Stimulated activated CD4-positive, alpha-beta T cell treated with anti-CD3 and anti-CD28 coated beads, Interleukin-4, amount 100 ng/mL, for 24 hours (primary cell): ENCODE measurements around the gene GSTM1.
"Not testable (repeated sequence)": the region's sequence is repeated elsewhere in the genome, so short reads cannot be mapped to it uniquely, and the experiment has no call there.

Experiments used
- DNase-seq: peaks from one replicate; pipeline ENCODE4 v3.0.0-alpha.2; 2020

Gene GSTM1

DNA sequence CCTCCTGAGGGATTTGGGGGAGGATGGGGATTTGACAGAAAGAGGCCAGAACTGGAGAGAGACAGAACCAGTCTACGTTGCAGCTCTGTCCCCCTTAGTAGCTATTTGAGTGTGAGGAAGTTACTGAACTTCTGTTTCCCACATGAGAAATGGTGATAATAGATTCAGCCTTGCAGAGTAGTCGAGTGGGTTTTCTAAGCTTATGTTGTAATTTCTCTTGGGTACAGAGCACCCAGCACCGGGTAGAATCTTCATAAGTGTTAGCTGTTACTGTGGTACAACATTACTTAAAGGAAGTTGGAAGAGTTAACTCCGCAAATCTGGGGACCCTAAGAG, 27.0 kb upstream of the GSTM1 start:
- DNase-seq: not testable (repeated sequence)

DNA sequence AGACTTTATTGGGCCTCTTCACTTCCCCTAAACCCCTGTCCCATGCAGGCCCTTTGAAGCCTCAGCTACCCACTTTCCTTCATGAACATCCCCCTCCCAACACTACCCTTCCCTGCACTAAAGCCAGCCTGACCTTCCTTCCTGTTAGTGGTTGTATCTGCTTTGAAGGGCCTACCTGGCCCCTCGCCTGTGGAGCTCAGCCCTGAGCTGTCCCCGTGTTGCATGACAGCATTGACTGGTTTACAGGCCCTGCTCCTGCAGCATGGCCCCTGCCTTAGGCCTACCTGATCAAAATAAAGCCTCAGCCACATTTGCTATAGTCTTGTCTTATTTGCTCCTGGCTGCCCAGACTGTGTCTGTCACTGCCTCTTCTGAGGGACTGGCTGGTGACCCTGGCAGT, 26.2 kb upstream of the GSTM1 start:
- no peak for DNase-seq

DNA sequence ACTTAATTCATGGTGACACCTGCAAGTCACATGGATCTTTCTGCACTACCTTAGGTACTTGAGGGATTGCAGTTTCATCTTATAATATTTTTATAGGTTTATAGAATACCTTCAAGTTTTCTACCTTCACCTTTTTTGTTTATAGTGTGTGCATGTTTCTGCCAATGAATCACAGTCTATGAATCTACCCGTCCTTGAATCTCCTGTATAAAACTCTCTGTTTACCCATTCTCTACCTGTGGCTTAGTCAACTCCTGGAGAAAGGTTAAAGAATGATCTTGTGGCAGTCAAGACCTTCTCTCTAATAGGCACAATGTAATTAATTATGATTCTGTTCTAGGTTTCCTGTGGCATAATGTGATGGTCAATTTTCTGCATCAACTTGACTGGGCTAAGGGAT, 22.9 kb upstream of the GSTM1 start:
- no peak for DNase-seq

DNA sequence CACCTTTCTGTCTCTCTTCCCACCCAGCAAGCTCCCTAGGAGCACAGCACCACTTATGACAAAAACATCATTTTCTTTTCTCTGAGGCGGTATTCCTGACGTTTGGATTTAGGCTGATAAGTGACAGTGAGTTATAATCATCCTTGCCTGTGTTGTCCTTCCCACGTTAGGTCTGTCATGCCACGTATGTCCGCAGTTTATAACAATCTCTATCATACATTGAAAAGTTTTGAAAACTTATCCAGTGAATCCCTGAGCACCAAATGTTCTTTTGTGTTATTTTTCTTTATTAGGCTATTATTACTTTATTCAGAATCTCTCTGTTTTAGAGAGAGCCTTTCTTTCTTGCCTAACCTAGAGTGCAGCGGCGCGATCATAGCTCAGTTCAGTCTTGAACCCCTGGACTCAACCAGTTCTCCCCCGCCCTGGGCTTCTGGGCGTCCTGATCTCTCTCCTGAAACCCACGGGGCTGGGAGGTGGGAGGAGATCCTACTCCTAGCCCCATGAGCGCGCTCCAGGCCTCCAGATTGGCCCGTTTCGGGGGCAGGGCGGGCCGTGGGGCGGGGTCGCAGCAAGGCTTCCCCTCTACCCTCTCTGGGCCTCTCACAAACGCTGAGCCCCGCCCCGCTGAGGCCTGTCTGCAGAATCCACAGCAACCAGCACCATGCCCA, 20.0 kb upstream of the GSTM1 start, which contains the start of gene GSTM2:
TSS of gene GSTM2 (plus strand) at position 606 of the 671 bp plus-strand sequence. CDS start at position 665, 59 bp downstream.
- peak; percentile 85 for DNase-seq

DNA sequence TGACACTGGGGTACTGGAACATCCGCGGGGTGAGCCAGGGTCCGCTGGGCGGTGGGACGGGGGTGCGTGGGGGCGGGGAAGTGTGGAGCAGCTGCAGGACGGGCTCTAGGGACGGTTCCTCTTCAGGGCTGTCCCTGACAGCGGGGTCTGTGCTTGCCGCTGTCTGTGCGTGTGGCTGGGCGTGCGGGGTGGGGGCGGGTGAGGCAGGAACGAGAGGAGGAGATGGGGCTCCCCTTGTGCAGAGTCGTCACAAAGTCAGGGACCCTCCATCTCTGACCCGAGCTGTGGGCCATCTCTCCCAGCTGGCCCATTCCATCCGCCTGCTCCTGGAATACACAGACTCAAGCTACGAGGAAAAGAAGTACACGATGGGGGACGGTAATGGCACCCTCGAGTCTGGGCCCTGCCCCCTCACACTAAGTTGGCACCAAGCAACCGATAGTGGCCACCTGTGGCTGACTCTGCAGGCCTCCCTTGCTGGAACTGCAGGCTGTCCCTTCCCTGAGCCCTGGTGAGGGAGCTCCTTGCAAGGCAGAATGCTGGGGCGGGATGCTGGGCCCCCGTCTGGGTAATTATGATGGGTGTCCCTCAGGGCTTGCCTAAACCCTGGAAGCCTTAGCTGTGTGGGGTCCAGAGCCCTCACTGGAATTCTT, 19.4 kb upstream of the GSTM1 start:
- no peak for DNase-seq

DNA sequence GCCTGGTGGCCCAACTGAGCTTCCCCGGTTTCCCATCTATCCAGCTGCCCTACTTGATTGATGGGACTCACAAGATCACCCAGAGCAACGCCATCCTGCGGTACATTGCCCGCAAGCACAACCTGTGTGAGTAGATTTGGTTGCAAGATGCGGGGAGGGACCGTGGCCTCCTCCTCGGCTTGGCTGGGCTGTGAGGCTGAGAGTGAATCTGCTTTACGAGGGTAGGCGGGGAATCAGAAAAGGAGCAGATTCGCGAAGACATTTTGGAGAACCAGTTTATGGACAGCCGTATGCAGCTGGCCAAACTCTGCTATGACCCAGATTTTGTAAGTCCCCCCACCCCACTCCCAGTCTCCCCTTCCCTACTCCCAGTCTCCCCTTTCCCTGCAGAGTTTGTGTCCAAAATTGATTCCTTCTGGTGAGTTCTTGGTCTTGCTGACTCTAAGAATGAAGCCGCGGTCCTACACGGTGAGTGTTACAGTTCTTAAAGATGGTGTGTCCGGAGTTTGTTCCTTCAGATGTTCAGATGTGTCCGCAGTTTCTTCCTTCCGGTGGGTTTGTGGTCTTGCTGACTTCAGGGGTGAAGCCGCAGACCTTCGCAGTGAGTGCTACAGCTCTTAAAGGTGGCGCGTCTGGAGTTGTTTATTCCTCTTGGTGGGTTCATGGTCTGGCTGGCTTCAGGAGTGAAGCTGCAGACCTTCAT, 18.2 kb upstream of the GSTM1 start:
- DNase-seq: no peak

DNA sequence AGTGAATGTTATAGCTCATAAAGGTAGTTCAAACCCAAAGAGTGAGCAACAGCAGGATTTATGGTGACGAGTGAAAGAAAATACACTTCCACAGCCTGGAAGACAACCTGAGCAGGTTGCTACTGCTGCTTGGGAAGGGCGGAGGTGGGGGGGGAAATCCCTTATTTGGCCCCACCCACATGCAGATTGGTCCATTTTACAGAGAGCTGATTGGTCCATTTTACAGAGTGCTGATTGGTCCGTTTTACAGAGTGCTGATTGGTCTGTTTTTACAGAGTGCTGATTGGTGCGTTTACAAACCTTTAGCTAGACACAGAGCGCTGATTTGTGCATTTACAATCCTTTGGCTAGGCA, 17.7 kb upstream of the GSTM1 start:
- DNase-seq: not testable (repeated sequence)

DNA sequence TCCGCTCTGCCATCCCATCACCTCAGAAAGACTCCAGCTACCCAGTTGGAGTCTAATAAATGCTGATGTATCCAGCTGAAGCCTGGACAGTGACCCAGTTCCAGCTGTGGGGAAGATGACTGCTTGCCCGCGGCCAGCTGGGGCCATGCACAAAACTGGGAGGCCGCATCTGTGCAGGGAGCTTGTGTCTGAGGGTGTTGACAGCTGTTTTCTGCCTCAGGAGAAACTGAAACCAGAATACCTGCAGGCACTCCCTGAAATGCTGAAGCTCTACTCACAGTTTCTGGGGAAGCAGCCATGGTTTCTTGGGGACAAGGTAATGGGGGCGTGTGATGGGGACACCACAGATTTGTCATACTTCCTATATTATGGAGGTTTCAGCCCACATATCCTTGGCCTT, 16.6 kb upstream of the GSTM1 start:
- DNase-seq: no peak

DNA sequence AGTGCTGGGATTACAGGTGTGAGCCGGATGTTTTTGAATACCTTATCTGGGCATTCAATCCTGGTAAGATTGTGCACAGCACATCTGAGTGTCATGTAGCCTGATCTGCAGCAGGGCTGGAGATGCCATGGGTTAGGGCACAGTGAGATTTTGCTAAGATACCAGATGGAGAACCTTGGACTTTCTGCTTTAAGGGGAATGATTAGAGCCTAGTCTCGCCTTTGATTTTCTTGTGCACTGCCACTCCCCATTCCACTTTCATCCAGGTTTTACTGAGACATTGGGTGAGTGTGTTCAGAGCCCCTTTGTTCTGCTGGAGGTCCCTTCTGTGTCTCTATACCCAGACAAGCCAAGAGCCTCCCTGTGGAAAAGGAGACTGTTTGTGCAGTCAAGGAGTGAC, 13.8 kb upstream of the GSTM1 start:
- DNase-seq: not testable (repeated sequence)

DNA sequence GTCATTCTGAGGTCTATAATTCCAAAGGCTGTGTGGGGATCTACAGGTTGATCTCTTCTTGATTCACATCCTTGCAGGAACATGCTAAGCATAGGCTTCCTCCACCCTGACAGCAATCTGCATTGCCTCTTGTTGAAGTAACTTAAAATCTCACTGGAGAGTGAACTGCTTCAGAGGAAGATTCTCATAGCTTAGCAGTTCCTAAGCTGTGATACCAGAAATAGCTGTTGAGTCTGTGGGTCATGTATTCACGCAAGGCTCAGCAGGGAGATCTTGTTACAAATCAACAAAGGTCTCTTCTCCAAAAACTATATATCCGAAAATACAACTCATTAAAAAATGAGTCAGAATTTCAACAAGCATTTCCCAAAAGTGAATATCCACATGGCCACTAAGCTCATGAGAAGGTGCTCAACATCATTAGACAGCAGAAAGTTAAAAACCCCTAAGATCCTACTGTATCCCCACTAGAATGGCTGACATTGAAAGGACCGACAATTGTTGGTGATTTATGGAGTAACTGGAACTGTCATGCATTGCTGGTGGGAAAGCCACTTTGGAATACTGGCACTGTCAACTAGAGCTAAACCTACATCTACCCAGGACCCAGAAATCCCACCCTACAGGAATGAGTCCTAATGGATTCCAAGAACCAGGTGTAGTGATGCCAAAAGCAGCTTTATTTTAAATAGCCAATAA, 10.8 kb upstream of the GSTM1 start:
- not testable (repeated sequence) for DNase-seq

DNA sequence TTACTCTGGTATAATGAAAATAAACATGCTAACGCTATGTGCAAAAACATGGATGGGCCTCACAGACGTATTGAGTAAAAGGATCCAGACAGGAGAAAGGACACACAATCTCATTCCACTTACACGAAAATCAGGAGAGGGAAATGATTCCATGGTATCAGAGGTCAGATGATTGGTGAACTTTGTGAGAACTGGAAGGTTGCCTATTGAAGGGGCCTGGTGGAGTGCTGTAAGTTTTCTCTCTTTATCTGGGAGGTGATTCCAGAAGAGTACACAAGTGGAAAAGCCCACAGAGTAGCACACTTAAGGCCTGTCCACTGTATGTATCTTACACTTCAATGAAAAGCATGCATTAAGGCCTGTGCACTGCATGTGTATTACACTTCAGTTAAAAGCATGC, 10.2 kb upstream of the GSTM1 start:
- no peak for DNase-seq

DNA sequence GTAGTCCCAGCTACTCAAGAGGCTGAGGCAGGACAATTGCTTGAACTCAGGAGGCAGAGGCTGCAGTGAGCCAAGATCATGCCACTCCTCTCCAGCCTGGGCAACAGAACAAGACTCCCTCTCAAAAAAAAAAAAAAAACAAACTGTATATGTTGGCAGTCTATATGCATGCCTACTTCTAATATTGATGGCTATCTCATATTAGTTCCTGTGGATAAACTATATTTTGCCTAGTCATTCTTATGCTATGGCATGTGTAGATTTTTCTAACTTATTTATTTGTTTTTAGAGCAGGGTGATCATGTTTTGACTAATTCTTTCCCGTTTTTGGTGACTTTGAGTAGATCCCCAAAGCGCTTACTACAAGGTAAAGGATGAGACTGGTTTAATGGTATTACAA, 9.0 kb upstream of the GSTM1 start:
- not testable (repeated sequence) for DNase-seq

DNA sequence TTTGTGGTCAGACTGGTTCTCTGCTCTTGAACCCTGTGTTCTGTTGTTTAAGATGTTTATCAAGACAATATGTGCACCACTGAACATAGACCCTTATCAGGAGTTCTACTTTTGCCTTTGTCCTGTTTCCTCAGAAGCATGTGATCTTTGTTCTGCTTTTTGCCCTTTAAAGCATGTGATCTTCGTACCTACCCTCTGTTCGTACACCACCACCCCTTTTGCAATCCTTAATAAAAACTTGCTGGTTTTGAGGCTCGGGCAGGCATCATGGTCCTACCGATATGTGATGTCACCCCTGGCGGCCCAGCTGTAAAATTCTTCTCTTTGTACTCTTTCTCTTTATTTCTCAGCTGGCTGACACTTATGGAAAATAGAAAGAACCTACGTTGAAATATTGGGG, 2.8 kb upstream of the GSTM1 start:
- DNase-seq: not testable (repeated sequence)

DNA sequence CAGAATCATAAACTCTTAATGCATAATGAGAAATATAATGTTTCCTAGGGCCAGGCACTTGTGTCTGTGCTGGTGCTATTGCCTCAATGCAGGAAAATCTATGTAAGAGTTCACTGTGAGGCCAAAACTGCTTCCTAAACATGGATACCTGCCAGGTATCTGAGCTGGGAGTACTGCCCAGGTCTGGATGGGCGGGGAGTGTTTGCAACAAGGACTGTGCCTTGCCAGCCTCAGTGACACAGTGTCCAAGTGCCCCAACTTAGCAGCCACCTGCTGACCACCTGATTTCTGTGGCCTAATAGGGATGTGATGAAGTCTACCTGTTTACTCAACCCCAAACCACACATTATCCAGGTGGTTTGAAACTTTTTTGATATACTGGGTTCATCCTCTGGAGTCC, 2.2 kb upstream of the GSTM1 start:
- not testable (repeated sequence) for DNase-seq

DNA sequence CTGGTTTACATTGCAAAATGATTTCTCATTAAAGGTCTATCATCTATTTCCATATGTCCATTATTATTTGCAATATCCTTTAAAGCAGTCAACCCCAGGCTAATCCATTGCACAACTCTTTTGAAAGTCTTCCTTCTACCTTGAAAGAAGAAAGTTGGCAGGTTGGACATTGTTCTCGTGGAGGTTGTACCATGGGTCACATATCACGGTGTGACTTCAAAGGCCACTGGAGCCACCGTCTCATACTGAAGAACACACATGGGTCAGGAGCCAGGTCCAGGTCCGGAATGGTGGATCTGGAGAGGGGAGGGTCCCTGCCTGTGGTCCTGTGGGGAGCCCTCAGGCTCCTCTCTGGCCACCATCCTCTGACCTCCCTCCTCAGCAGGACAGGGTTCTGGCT, 1.7 kb upstream of the GSTM1 start:
- not testable (repeated sequence) for DNase-seq

DNA sequence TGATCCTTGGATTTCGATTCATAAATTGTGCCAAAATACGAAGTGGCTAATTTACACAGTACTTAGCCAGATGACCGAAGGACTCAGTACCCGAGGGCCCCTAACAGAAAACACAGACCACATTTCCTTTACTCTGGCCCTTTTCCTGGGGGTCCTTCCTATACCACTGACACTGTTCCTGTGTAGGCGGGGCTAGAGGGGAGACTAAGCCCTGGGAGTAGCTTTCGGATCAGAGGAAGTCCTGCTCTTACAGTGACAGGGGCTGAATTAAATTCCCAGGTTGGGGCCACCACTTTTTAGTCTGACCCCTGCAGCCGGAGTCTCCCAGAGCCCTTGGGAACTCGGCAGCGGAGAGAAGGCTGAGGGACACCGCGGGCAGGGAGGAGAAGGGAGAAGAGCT, 508 bp upstream of the GSTM1 start:
- DNase-seq: not testable (repeated sequence)

DNA sequence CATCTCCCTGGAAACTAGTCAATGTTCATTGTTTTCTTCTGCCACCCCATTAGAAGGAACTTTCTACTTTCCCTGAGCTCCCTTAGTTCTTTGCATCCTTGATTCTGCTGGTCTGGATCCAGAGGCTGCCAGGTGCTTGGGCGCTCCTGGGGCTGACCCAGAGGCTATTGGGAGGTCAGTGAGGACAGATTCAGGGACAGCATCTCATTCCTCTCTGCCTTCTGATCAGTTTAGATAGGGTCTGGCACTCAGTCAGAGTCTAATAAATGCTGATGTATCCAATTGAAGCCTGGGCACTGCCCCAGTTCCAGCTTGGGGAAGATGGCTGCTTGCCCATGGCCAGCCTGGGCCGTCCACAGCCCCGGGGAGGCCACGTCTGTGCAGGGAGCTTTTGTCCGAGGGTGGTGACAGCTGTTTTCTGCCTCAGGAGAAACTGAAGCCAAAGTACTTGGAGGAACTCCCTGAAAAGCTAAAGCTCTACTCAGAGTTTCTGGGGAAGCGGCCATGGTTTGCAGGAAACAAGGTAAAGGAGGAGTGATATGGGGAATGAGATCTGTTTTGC, 2.3 kb downstream of the GSTM1 start:
- no peak for DNase-seq

DNA sequence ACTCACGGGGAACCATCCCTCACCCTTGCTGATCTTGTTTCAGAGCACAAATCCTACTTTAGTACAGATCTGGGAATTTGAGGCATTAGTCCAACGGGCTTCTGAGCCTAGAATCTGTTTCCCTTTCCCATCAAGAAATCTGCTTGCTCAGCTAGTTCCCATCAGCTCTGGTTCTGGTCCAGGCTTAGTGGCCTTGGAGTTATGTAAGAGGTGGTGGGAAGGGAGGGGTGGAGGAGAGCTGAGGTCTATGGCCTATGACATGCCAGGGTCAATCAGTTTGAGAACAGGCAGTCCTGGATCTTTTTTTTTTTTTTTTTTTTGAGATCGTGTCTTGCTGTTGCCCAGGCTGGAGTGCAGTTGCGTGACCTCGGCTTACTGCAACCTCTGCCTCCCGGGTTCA, 4.1 kb downstream of the GSTM1 start:
- DNase-seq: no peak

DNA sequence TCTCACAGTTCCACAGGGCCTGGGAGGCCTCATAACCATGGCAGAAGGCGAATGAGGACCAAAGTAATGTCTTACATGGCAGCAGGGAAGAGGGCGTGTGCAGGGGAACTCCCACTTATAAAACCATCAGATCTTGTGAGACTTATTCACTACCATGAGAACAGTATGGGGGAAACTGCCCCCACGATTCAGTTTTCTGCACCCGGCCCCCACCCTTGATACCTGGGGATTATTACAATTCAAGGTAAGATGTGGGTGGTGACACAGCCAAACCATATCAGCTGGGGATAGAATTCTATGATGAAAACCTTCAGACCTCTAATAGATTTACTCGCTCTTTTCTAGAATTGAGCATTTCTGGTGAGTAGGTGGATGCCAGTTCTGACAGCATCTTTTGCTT, 6.8 kb downstream of the GSTM1 start:
- not testable (repeated sequence) for DNase-seq

DNA sequence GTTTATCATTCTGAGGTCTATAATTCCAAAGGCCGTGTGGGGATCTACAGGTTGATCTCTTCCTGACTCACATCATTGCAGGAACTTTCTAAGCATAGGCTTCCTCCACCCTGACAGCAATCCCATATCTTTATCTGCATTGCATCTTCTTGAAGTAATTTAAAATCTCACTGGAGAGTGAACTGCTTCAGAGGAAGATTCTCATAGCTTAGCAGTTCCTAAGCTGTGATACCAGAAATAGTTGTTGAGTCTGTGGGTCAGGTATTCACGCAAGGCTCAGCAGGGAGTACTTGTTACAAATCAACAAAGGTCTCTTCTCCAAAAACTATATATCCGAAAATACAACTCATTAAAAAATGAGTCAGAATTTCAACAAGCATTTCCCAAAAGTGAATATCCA, 7.5 kb downstream of the GSTM1 start:
- DNase-seq: not testable (repeated sequence)

DNA sequence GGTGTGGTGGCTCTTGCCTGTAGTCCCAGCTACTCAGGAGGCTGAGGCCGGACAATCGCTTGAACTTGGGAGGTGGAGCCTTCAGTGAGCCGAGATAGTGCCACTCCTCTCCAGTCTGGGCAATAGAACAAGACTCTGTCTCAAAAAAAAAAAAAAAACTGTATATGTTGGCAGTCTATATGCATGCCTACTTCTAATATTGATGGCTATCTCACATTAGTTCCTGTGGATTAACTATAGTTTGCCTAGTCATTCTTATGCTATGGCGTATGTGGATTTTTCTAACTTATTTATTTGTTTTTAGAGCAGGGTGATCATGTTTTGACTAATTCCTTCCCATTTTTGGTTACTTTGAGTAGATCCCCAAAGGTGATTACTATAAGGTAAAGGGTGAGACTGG, 9.4 kb downstream of the GSTM1 start:
- no peak for DNase-seq

DNA sequence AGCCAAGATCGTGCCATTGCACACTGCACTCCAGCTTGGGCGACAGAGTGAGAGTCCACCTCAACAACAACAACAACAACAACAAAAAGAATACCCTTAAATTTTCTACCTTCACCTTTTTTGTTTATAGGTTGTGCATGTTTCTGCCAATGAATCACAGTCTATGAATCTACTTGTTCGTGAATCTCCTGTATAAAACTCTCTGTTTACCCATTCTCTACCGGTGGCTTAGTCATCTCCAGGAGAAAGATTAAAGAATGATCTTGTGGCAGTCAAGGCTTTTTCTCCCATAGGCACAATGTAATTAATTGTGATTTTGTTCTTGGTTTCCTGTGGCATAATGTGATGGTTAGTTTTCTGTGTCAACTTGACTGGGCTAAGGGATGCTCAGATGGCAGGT, 10.2 kb downstream of the GSTM1 start:
- DNase-seq: not testable (repeated sequence)

DNA sequence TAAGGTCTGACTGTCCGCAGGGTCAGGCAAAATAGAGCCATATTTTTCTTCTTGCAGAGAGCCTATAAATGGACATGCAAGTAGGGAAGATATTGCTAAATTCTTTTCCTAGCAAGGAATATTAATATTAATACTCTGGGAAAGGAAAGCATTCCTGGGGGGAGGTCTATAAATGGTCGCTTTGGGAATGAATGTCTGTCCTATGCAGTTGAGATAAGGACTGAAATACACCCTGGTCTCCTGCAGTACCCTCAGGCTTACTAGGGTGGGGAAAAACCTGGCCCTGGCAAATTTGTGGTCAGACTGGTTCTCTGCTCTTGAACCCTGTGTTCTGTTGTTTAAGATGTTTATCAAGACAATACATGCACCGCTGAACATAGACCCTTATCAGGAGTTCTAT, 15.3 kb downstream of the GSTM1 start:
- DNase-seq: not testable (repeated sequence)
